ENCODE data around the gene SPRYD4. TPM values are rescaled to one million over a fixed set of nuclear protein-coding genes. Genes with fewer than 3 reads are reported as not detected.
"Not testable (repeated sequence)": the region's sequence is repeated elsewhere in the genome, so short reads cannot be mapped to it uniquely, and the experiment has no call there.

SPRYD4 gene
- total RNA-seq, 1 donor from 2014 or later: 1.1 TPM

DNA sequence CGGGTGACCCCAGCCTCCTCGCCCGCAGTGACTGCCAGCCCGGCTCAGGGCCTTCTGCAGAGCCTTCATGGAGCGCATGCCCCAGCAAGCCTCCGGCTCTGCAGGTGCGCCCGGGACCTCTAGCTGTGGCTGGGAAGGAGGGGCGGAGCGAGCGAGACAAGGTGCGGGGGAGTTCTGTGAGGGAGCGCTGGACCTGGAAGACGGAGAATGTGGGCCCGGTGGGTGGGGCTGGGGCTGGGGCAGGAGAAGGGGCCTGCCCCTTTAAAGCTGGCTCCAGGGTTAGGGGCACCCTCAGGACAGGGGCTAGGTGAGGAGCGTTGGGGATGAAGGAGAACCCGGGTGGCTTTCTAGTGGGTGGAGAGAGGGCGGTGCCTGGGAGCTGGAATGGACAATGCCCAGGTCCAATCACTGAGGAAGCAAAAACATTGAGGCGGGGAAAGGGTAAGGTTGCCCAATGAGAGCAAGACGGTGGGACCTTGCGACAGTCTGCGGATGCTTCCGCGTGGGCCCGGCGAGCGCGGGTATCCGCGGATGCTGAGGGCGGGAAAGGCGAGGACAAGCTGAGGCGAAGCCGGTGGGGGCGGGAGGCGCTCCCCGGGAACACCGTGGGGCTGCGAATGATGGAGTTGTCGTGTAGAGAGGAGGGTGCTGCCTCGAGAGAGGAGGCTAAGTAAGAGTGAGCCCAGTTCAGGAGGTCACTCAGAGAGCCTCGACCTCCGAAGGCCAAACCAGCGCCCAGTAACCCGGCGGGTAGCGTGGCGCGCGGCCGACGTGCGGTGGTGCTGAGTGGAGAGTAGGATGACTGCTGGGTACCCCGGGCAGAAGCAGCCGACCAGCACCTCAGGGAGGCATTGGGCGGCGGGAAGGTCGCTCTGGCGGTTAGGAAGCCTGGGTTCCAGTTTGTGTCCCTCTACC is 19.9 kb downstream of the SPRYD4 start, which contains the start of gene GLS2:
Gene GLS2, minus strand, starts transcription at position 121 of the 915 bp plus-strand sequence. Its CDS starts 43 bp downstream, at position 78.
- peak; percentile 84 for DNase-seq (ENCODE audit: low read depth)
- no peaks in the 10 kb centered on the region for H3K36me3 ChIP-seq (ENCODE audit: control insufficient read depth, insufficient read depth, low read length)
- peak within 1 kb of the TSS; percentile 48 for H3K4me3 ChIP-seq (ENCODE audit: low read depth, low read length)
- H3K27me3 ChIP-seq (ENCODE audit: control insufficient read depth, insufficient read depth, low read length): peaks cover 4% of the 10 kb centered on the region
- TF ChIP-seq CTCF (IDR thresholded peaks at IDR 0.05; ENCODE audit: insufficient read depth, low read length, severe bottlenecking): no peak
- FAIRE-seq: no peak

GRCh38 chr12:56490360-56490759 is 22.0 kb downstream of the SPRYD4 start:
- no peak for FAIRE-seq
- no peak overlapping the region for H3K4me3 ChIP-seq (ENCODE audit: low read depth, low read length)
- peaks cover 4% of the 10 kb centered on the region for H3K27me3 ChIP-seq (ENCODE audit: control insufficient read depth, insufficient read depth, low read length)

DNA sequence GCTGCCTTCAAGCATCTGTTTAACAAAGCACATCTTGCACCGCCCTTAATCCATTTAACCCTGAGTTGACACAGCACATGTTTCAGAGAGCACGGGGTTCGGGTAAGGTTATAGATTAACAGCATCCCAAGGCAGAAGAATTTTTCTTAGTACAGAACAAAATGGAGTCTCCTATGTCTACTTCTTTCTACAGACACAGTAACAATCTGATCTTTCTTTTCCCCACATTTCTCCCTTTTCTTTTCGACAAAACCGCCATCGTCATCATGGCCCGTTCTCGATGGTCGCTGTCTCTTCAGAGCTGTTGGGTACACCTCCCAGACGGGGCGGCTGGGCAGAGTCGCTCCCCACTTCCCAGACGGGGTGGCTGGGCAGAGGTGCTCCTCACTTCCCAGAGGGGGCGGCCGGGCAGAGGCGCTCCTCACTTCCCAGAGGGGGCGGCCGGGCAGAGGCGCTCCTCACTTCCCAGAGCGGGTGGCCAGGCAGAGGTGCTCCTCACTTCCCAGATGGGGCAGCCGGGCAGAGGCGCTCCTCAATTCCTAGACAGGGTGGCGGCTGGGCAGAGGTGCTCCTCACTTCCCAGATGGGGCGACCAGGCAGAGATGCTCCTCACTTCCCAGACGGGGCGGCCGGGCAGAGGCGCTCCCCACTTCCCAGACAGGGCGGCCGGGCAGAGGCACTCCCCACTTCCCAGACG is 25.2 kb downstream of the SPRYD4 start:
- H3K36me3 ChIP-seq (ENCODE audit: control insufficient read depth, insufficient read depth, low read length); DNase-seq (ENCODE audit: low read depth); H3K27me3 ChIP-seq (ENCODE audit: control insufficient read depth, insufficient read depth, low read length); FAIRE-seq; H3K4me3 ChIP-seq (ENCODE audit: low read depth, low read length): not testable (repeated sequence)

More at GRCh38 chr12:56490360-56490759, 22.0 kb downstream of the SPRYD4 start:
- DNase-seq (ENCODE audit: low read depth): no peak
- H3K36me3 ChIP-seq (ENCODE audit: control insufficient read depth, insufficient read depth, low read length): no peaks in the 10 kb centered on the region
- no peak for TF ChIP-seq CTCF (IDR thresholded peaks at IDR 0.05; ENCODE audit: insufficient read depth, low read length, severe bottlenecking)

DNA sequence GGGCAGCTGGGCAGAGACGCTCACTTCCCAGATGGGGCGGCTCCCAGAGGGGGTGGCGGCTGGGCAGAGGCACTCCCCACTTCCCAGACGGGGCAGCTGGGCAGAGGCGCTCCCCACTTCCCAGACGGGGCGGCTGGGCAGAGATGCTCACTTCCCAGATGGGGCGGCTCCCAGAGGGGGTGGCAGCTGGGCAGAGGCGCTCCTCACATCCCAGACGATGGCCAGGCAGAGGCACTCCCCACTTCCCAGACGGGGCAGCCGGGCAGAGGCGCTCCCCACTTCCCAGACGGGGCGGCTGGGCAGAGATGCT is 25.7 kb downstream of the SPRYD4 start:
- H3K27me3 ChIP-seq (ENCODE audit: control insufficient read depth, insufficient read depth, low read length); H3K4me3 ChIP-seq (ENCODE audit: low read depth, low read length): not testable (repeated sequence)

GRCh38 chr12:56494481-56494880 is 26.1 kb downstream of the SPRYD4 start:
- DNase-seq (ENCODE audit: low read depth); H3K4me3 ChIP-seq (ENCODE audit: low read depth, low read length); FAIRE-seq; H3K27me3 ChIP-seq (ENCODE audit: control insufficient read depth, insufficient read depth, low read length); H3K36me3 ChIP-seq (ENCODE audit: control insufficient read depth, insufficient read depth, low read length): not testable (repeated sequence)

More for the DNA sequence above, 25.7 kb downstream of the SPRYD4 start:
- not testable (repeated sequence) for FAIRE-seq; DNase-seq (ENCODE audit: low read depth); H3K36me3 ChIP-seq (ENCODE audit: control insufficient read depth, insufficient read depth, low read length)

DNA sequence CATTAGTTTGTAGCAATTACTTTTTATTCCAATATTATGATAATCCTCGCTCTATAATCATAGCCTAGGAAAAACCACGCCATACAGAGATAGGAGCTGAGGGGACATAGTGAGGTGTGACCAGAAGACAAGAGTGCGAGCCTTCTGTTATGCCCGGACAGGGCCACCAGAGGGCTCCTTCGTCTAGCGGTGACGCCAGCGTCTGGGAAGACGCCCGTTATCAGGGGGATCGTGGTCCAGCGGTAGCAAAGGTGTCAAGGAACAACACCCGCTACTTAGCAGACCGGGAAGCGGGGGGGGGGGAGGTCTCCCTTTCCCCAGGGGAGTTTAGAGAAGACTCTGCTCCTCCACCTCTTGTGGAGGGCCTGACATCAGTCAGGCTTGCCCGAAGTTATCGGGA is 28.3 kb downstream of the SPRYD4 start:
- DNase-seq (ENCODE audit: low read depth); H3K36me3 ChIP-seq (ENCODE audit: control insufficient read depth, insufficient read depth, low read length); H3K4me3 ChIP-seq (ENCODE audit: low read depth, low read length); FAIRE-seq; H3K27me3 ChIP-seq (ENCODE audit: control insufficient read depth, insufficient read depth, low read length): not testable (repeated sequence)
- TF ChIP-seq CTCF (IDR thresholded peaks at IDR 0.05; ENCODE audit: insufficient read depth, low read length, severe bottlenecking): peak; percentile 36

- H3K36me3 ChIP-seq (ENCODE audit: control insufficient read depth, insufficient read depth, low read length); H3K27me3 ChIP-seq (ENCODE audit: control insufficient read depth, insufficient read depth, low read length); H3K4me3 ChIP-seq (ENCODE audit: low read depth, low read length); DNase-seq (ENCODE audit: low read depth): not testable (repeated sequence)
- FAIRE-seq: peak; percentile 18
Measured at GRCh38 chr12:56498126-56498902, 29.9 kb downstream of the SPRYD4 start.

DNA sequence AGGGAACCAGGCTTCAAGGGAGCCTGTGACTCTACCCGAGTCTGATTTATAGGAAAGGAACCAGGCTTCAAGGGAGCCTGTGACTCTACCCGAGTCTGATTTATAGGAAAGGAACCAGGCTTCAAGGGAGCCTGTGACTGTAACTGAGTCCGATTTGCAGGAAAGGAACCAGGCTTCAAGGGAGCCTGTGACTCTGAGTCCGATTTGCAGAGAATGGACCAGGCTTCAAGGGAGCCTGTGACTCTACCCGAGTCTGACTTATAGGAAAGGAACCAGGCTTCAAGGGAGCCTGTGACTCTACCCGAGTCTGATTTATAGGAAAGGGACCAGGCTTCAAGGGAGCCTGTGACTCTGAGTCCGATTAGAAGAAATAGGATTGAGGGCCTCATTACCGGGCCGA is 31.1 kb downstream of the SPRYD4 start:
- not testable (repeated sequence) for H3K4me3 ChIP-seq (ENCODE audit: low read depth, low read length); H3K36me3 ChIP-seq (ENCODE audit: control insufficient read depth, insufficient read depth, low read length); FAIRE-seq; H3K27me3 ChIP-seq (ENCODE audit: control insufficient read depth, insufficient read depth, low read length); DNase-seq (ENCODE audit: low read depth)

- not testable (repeated sequence) for H3K27me3 ChIP-seq (ENCODE audit: control insufficient read depth, insufficient read depth, low read length); FAIRE-seq; H3K4me3 ChIP-seq (ENCODE audit: low read depth, low read length); DNase-seq (ENCODE audit: low read depth); H3K36me3 ChIP-seq (ENCODE audit: control insufficient read depth, insufficient read depth, low read length)
Measured at GRCh38 chr12:56499879-56500278, 31.5 kb downstream of the SPRYD4 start.

Data from bronchial epithelial cell (primary cell).